ENCODE data around the gene ECEL1. TPM values are rescaled to one million over a fixed set of nuclear protein-coding genes. Genes with fewer than 3 reads are reported as not detected.

Gene ECEL1
- total RNA-seq, 1 donor from 2014 or later: not detected

DNA sequence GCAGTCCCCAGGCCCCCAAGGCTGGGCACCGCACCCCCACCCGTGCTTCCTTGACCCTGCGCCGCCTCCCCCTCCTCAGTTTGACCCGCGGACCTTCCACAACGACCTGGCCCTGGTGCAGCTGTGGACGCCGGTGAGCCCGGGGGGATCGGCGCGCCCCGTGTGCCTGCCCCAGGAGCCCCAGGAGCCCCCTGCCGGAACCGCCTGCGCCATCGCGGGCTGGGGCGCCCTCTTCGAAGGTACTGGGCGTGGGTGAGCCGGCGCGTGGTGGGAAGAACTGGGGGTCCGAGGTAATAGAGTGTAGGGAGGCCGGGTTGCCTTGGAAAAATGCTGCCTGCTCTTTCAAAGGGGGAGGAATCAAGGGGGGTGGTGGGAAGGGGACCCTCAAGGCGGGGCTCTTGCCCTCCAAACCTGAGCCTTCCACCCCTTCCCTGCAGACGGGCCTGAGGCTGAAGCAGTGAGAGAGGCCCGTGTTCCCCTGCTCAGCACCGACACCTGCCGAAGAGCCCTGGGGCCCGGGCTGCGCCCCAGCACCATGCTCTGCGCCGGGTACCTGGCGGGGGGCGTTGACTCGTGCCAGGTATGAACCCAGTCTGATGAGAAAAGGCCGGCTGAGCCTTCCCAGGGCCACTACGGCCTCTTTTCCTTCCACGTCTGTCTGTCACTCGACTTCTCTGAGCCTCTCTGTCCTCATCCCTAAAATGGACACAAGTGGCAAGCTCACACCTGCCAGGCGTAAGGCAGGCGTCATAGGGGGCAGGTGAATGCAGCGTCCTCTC lies 35.2 kb upstream of the ECEL1 start:
- intact Hi-C loops (cut with micrococcal nuclease): loop anchor here (1.0 to 10.0 kb wide), 3 partner anchors 28 to 618 kb away; partner anchors contain the start of genes EIF4E2 and TIGD1

DNA sequence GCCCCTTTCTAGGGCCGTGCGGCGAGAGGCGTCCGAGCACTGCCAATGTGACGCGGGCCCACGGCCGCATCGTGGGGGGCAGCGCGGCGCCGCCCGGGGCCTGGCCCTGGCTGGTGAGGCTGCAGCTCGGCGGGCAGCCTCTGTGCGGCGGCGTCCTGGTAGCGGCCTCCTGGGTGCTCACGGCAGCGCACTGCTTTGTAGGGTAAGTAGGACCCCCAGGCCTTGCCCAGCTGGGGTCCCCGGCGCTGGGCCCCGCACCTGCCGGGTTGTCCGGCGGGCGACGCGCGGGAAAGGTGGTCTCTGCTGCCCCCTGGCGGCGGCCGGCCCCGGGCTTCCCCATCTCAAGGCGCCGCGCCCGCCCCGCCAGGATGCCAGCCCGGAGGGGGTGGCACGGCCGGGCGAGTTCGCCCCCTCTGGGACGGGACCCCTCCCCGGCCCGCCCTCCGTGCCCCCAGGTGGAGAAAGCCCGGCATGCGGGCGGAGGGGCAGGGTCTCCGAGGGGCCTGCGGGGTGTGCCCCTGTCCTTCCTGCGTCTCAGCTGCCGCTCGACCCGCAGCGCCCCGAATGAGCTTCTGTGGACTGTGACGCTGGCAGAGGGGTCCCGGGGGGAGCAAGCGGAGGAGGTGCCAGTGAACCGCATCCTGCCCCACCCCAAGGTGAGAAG lies 34.5 kb upstream of the ECEL1 start:
- intact Hi-C loops (cut with micrococcal nuclease): loop anchor here (1.0 to 10.0 kb wide), 3 partner anchors 29 to 617 kb away; partner anchors contain the start of genes EIF4E2 and TIGD1

DNA sequence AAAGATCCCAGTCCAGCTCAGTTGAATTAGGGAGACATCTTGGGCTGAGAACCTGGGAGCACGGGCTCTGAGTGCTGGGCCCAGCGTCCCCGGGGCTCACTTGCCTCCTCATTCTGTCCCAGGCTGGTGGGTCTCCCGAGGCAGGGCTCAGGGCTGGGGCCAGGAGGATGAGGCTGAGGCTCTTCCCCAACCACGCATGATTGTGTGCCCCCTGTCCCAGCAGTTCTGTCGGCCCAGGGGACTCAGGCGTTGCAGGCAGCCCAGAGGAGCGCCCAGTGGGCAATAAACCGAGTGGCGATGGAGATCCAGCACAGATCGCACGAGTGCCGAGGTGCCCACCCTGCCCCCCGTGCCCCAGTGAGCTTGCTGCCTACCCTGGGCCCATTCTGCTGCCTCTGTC lies 33.5 kb upstream of the ECEL1 start:
- intact Hi-C loops (cut with micrococcal nuclease): loop anchor here (10.0 kb wide), 1 partner anchor 616 kb away; no protein-coding TSS in a partner anchor

DNA sequence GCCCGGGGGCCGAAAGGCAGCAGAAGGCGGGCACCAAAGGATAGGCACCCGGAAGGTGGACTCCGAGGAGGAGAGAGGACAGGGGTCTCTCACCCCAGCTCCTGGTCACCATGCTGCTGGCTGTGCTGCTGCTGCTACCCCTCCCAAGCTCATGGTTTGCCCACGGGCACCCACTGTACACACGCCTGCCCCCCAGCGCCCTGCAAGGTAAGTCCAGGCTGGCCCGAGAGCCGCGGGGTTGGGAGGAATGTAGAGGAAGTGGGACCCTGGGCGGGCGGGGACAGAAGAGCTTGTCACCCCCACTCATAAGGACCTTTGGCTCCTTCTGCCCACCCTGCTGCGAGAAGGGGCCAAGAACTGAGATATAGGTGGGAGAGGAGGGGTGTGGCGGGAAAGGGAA lies 32.9 kb upstream of the ECEL1 start:
- intact Hi-C loops (cut with micrococcal nuclease): loop anchor here (10.0 kb wide), 1 partner anchor 616 kb away; no protein-coding TSS in a partner anchor

DNA sequence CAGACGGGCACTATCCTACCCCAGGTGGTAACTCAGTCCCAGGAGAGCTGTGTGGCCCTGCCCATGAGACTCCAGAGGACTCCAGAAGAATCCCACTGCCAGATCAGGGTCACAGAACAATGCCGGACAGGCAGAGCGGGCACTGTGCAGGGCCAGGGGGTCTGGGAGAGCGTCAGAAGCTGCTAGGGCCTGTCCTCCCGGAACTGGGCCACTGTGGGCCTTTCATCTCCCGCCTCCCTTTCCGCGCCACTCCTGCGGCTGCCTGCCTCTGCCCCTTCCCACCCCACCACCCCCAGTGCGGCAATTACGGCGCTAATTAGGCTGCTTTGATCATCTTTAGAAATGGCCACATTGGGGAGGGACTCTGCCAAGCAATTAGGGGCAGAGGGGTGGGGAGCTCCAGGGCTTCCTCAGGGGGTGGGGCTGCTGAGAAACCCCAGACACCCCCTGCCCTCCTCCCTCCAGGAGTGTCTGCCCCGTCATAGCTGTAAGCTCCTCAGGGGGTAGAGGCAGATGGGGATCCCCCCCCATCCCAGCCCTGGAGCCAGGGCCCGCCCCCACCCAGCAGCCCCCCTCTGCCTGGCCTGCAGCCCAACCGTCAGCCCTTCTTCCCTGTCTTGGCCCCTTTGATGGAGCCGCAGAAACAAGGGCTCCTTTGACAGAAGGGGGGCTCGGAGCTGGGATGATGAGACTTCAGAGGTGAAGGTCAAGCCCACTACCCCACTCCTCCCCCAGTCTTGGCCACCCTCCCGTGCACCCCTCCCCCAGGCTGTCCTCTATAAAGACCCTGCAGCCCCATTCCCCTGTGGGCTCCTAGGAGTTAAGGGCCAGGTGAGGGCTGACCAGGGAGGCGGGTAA lies 32.2 kb upstream of the ECEL1 start, which contains the start of gene PRSS56:
Gene PRSS56 (plus strand): TSS at position 808 of the 858 bp plus-strand sequence. CDS start 211 bp downstream, outside the sequence.
- intact Hi-C loops (cut with micrococcal nuclease): loop anchor here (10.0 kb wide), 1 partner anchor 615 kb away; no protein-coding TSS in a partner anchor

DNA sequence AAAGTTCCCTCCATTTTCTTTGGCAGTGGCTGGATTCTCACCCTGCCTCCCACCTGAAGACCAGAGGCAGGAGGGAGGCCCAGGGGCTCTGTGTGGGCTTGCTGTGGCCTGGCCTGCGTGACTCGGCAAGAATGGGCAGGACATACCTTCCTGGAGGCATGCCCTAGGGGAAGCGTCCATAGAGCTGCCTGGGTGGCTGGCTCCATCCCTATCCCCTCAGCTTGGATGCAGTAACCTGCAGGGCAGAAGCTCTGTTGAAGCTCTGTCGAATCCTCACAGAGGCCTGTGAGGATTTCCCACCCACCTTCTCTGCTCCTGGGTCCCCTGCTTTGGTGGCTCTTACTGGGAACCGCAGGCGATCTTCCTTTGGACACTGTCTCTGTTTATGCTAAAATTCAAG lies 31.2 kb upstream of the ECEL1 start:
- intact Hi-C loops (cut with micrococcal nuclease): no loop called here

DNA sequence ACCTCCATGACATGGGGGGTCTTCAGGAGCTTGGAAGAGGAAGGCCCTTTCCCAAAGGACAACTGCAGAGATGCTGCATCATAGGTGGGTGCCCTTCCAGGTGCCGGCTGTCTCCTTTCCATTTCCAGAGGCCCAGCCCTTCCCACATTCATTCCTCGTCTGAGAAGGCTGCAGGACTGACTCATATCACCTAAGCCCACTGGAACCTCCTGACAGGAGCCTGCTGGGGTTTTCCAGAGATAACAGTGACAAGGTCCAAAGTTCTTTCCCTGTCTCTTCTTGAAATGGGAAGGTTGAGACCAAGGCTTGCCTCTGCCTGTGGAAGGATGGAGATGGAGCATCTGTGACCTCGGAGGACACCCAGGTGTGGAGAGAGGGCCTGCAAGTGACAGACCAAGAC lies 28.9 kb upstream of the ECEL1 start:
- intact Hi-C loops (cut with micrococcal nuclease): no loop called here

DNA sequence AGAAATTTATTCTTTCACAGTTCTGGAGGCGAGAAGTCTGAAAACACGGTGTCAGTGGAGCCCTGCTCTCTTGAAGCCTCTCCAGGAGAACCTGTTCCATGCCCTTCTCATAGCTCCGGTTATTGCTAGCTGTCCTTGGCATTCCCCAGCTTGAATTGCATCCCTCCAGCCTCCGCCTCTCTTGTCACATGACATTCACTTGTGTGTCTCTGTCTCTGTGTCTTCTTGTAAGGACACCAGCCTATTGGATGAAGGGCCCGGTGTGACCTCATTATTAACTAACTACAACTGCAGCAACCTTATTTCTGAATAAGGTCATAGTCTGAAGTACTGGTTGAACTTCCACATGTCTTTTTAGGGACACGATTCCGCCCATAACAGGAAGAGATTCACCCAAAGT lies 28.0 kb upstream of the ECEL1 start:
- intact Hi-C loops (cut with micrococcal nuclease): no loop called here

DNA sequence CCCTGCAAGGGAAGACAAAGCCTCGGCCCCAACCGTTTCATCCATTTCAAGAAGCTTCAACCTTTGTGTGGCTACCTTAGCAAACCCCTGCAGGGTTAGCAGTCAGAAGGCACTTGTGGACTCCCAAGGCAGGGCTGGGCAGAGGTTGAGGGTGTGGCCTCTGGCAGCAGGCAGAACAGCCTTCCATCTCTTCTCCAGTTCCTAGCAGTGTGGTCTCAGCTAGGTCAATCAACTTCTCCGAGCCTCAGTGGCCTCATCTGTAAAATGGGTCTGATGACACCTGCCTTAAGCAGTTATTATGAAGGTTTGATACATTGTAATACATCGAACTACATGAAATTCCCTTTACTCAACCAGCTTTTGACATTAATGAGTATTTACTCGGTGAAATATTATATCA lies 25.7 kb upstream of the ECEL1 start:
- intact Hi-C loops (cut with micrococcal nuclease): no loop called here

DNA sequence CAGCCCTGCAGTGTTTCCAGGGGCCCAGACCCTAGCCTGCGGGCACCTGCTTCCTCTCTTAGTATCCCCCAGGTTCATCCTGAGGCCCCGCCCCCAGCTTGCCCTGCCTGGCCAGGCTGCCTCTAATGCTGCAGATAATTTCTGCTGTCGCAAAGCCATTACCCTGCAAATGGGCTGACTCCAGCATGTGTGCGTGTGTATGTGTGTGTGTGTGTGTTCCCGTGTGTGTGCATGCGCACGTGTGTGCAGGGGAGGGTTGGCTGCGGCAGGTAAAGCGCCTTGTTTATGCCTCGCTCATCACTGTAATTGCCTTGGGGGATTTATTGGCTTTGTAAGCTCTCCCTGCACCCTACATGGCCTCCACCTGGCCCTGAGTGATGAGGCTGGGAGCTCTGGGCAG lies 25.0 kb upstream of the ECEL1 start:
- intact Hi-C loops (cut with micrococcal nuclease): no loop called here

DNA sequence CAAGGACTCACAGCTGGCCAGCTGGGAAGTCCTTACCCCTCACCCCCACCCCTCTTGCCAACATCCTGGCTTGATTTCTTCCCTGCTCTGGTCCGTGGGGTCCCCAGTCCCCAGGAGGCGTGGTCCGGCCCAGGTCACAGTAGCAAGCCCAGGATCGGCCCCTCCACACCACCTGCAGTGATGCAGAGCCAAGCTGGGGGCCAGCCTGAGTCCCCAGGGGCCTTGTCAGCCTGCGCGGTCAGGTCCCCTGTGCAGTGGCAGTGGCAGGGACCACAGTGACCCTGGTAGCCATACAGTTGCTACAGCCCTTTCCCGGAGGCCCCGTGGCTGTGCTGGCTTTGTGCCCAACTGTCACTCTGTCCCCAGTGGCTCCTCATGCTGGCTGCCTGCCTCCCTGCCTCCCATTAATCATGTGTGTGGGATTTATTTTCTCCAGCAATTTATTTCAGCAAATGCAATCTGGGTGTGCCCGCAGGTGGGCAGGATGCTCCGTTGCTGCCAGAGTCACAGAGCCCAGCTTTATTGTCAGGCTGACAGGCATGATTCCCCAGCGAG lies 23.8 kb upstream of the ECEL1 start:
- intact Hi-C loops (cut with micrococcal nuclease): no loop called here

DNA sequence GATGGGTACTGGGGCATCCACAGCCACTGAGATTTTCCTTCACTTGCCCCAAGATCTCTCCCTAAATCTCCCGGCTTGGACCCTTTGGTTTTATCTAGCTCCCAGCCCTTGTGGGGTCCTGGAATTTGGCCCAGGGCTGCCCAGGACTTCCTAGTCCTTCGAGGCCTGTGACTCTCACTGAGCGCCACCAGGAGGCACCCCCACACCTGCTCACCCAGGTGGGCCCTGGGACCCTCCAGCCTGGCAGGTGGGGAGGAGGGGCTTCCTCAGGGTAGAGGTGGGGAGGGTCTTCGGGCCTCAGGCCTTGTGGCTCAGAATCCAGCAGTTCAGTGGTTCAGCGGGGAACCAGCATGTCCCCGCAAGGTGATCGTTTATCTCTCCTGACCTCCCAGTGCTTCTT lies 20.6 kb upstream of the ECEL1 start:
- intact Hi-C loops (cut with micrococcal nuclease): no loop called here

DNA sequence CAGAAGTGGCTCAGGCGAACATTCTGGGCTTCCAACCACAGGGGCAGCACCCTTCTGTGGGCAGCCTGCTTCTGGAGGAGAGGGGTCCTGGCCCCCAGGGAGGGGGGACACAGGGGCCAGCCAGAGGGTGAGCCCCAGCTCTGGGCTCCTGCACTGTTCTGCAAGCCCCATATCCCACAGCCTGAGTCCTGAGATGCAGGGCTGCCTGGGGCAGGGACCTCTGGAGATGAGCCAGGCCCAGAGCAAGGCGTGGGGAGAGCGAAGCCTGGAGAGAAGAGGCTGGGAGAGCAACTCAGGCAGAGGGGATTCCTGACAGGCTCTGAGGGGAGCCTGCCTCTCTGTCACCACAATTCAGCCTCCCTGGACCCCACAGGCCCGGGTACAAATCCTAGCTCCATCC lies 19.1 kb upstream of the ECEL1 start:
- intact Hi-C loops (cut with micrococcal nuclease): no loop called here

DNA sequence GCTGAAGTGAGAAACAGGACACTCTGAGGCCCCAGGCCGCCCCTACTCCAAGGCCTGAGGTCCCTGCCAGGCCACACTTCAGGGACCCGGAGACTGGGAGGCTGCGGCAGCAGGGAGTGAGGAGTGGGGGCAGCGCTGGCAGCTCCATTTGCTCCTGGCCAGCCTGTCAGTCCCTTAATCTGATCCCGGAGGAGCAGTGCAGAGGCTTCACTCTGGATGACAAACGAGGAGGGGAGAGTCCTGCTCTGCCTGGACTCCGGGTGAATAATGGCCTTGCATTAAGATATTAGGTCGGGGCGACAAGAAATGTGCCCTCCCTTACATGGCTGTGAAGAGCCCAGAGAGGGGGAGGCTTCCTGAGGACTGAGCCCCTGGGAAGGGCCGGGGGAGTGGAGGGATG lies 18.2 kb upstream of the ECEL1 start:
- intact Hi-C loops (cut with micrococcal nuclease): no loop called here

DNA sequence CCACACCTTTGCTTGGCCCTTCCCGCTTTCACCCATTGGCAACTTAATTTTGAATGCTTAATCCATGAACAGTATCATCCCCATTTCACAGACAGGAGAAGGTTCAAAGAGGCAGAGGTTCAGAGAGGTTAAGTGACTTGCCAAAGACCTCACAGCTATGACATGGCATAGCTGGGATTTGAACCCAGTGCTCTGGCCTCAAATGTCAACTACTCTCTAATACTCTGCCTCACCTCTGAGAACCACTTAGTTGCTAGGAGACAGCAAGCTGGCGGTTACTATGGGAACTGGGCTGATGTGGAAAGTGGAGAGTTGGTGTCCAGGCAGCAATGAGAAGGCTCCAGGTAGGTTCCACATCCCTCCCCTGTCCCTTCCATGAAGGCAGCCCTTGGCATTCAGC lies 16.8 kb upstream of the ECEL1 start:
- intact Hi-C loops (cut with micrococcal nuclease): no loop called here

DNA sequence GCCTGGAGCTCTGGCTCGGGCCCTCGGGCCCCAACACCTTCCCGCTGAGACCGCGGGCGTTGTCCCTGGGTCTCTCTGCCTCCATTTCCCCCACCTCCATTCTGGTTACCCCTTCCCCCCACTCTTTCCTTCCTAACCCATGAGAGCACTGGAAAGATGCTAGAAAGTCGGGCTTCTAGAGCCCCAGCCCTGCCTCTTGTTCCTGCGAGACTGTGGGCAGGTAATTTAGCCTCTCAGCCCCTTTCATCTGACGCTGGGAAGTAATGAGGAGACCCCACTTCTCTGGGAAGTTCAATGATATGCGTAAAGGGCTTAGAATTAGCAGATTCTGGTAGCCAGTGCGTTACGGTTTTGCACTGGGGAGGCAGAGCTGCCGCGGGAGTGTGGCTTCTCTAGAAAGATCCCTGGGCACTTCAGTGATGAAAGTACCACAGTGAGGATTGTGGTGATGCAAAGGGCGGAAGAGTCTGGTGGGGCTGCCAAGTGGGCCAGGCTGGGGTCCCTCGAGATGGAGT lies 16.2 kb upstream of the ECEL1 start:
- intact Hi-C loops (cut with micrococcal nuclease): no loop called here

DNA sequence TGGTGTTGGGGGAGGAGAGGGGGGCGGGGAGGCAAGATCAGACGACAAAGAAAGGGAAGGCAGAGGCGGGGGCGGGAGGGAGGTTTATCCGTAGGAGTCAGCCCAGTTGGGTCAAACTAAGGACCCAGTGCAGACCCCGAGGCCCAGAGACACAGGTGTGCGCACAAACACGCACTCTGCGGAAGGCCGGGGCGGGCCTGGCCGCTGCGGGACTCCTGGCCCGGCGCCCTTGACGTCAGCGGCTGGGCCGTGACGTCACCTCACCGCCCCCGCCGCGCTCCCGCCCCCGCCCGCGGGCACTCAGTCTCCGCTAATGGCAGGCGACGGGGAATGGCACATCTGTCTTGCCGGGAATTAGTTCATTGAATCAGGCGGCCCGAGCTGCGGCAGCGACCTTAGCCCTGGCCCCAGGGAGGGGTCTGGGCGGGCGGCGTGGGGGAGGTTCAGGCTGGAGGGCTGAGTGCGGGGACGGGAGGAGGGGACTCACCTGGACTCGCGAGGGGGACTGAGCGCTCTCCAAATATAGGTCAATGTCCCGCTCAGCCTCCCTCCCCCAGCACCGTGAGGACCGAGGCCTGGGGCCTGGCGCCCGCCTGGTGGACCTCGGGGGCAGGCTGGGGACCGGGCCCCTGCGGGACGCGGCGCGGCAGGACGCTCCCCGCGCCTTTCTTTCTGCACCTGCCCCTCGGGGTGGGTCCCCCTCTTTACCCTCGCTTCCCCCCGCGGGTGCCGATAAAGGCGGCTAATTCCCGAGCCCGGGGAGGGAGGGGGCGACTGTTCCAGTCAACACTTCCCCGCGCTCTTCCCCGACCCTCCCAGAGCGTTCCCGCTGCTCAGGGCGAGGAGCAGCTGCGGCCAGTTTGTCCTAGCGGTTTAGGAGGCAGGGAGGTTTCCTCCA lies 15.5 kb upstream of the ECEL1 start:
- intact Hi-C loops (cut with micrococcal nuclease): no loop called here

DNA sequence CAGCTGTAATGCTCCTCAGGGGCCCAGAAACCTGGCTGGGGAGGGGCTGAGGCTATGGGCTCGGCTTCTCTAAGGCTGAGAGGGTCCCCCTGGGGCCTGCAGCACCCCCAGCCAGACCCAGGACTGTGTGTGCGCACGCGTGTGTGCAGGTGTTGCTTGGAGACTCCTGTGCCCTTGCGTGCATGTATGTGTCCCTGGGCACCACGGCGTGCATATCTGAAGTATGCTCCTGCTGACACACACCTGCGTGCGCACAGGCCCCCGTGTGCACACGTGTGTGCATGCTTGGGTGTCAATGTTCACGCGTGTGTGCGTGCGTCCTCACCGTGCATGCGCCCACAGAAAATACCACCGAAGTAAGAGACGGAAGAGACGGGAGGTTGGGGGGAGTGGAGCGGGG lies 14.9 kb upstream of the ECEL1 start:
- intact Hi-C loops (cut with micrococcal nuclease): no loop called here

DNA sequence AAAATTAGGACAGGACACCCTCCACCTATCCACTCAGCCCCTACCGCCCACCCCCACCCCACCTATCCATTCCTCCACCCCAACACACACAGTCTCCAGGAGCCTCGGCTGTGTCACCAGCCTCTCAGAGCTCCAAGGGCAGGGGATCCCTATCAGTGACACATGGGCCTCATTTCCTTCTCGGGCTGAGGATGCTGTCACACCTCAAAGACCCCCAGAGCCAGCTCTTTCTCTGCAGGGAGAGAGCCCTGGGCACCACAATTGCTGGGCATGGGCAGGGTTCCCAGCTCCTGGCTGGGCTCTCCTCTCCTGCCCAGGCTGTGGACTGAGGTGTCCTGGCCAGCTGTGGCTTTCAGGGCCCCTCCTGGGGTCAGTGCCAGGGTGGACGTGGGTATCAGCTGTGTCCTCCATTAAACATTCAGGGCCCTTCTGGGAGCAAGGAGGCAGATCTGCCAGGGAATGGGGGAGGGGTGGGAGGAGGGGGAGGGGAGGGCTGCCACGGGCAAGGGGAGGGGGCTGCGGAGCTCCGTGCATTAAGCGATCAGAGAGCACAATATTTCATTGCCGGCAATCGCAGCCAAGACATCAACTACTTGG lies 14.3 kb upstream of the ECEL1 start:
- intact Hi-C loops (cut with micrococcal nuclease): no loop called here

DNA sequence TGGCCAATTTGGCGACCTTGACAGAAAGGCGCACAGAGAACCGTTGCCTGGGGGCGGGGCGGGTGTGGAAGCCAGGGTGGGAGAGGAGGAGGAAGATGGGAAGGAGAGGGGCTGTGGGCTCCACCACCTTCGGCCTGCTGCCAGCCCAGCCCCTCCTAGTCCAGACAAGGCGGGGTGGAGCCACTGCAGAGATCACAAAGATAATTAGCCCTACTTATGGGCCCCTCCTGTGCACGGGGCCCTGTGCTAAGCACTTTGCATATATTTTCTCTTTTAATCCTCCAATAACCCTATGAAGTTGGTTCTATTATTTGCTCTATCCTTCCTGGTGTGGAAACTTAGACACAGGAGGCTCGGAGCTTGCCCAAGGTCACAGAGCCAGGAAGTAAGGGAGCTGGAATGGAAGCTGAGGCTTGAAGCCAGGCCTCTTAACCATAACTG lies 13.7 kb upstream of the ECEL1 start:
- intact Hi-C loops (cut with micrococcal nuclease): no loop called here
